Neural cell (in vitro differentiated cells): ENCODE results near the gene RAB3A. TPM values are rescaled to one million over a fixed set of nuclear protein-coding genes. Genes with fewer than 3 reads are reported as not detected.

Source experiments
- H2AFZ ChIP-seq: fragments of 200-600, 300-800 bp; sonication (generic), shearing (Covaris generic); 2 replicates; pipeline ENCODE4 v1.6.0; 2014; ENCODE audit warnings: low read depth, mild to moderate bottlenecking, antibody characterized with exemption, low read length, moderate library complexity
- H3F3A ChIP-seq: fragments of 200-600 bp; shearing (Covaris generic); 2 replicates; pipeline ENCODE4 v1.6.1; 2016; ENCODE audit warnings: mild to moderate bottlenecking, moderate library complexity, mixed read lengths, antibody characterized with exemption, low read length; ENCODE audit not compliant: insufficient read depth, poor library complexity, severe bottlenecking
- H3K27ac ChIP-seq: fragments of 200-600, 300-800 bp; sonication (generic), shearing (Covaris generic); 2 replicates; pipeline ENCODE4 v1.5.1; 2014; ENCODE audit warnings: mild to moderate bottlenecking, low read length, moderate library complexity
- H3K27me3 ChIP-seq: fragments of 300-800, 200-600 bp; sonication (generic), shearing (Covaris generic); 2 replicates; pipeline ENCODE4 v1.6.0; 2014; ENCODE audit warnings: mild to moderate bottlenecking, low read depth, low read length, moderate library complexity; ENCODE audit not compliant: insufficient read depth
- H3K36me3 ChIP-seq: fragments of 300-800, 200-600 bp; sonication (generic), shearing (Covaris generic); 2 replicates; pipeline ENCODE4 v1.5.1; 2014; ENCODE audit warnings: mild to moderate bottlenecking, antibody characterized with exemption, low read length, moderate library complexity; ENCODE audit not compliant: insufficient read depth
- H3K4me2 ChIP-seq: fragments of 300-800, 200-600 bp; sonication (generic), shearing (Covaris generic); 2 replicates; pipeline ENCODE4 v1.6.0; 2014; ENCODE audit warnings: mild to moderate bottlenecking, low read length
- H3K4me3 ChIP-seq: fragments of 300-800, 200-600 bp; sonication (generic), shearing (Covaris generic); 2 replicates; pipeline ENCODE4 v1.5.1; 2014; ENCODE audit warnings: mild to moderate bottlenecking, low read length, moderate library complexity
- H3K79me2 ChIP-seq: fragments of 200-600 bp; shearing (Covaris generic); replicated peaks from 2 replicates; pipeline ENCODE4 v1.6.0; 2014; ENCODE audit warnings: mild to moderate bottlenecking, low read length, moderate library complexity; ENCODE audit not compliant: insufficient read depth
- H3K9ac ChIP-seq: fragments of 300-800, 200-600 bp; sonication (generic), shearing (Covaris generic); 2 replicates; pipeline ENCODE4 v1.6.1; 2016; ENCODE audit warnings: mild to moderate bottlenecking, low read length, mixed read lengths
- H3K9me2 ChIP-seq: fragments of 200-600 bp; shearing (Covaris generic); 2 replicates; pipeline ENCODE4 v1.6.1; 2016; ENCODE audit warnings: mild to moderate bottlenecking, low read length, mixed read lengths; ENCODE audit not compliant: insufficient read depth
- H3K9me3 ChIP-seq: fragments of 200-600, 300-800 bp; sonication (generic), shearing (Covaris generic); 2 replicates; pipeline ENCODE4 v1.6.1; 2016; ENCODE audit warnings: mild to moderate bottlenecking, mixed run types, low read length, moderate library complexity, mixed read lengths
- H4K20me1 ChIP-seq: fragments of 200-600 bp; shearing (Covaris generic); 2 replicates; pipeline ENCODE4 v1.6.1; 2016; ENCODE audit warnings: mild to moderate bottlenecking, mixed run types; ENCODE audit not compliant: insufficient read depth
- CTCF ChIP-seq: fragments of 450-650 bp; IDR thresholded peaks from 2 replicates; pipeline ENCODE4 v1.5.1; 2014; ENCODE audit warnings: antibody characterized with exemption, mild to moderate bottlenecking, moderate library complexity; ENCODE audit not compliant: poor library complexity, severe bottlenecking
- EP300 ChIP-seq: fragments of 450-650 bp; conservative IDR thresholded peaks from 2 replicates; pipeline ENCODE4 v1.6.1; 2014; ENCODE audit warnings: antibody characterized with exemption, mild to moderate bottlenecking, moderate library complexity; ENCODE audit not compliant: poor library complexity, severe bottlenecking
- EZH2 ChIP-seq: fragments of 200-600, 300-800 bp; shearing (Covaris generic), sonication (generic); IDR thresholded peaks from 2 replicates; pipeline ENCODE4 v1.6.1; 2014; ENCODE audit warnings: antibody characterized with exemption, low read length, borderline replicate concordance, mild to moderate bottlenecking; ENCODE audit not compliant: insufficient read depth, poor library complexity, severe bottlenecking
- MXI1 ChIP-seq: fragments of 450-650 bp; conservative IDR thresholded peaks from 2 replicates; pipeline ENCODE4 v1.6.1; 2014; ENCODE audit warnings: antibody characterized with exemption, mild to moderate bottlenecking; ENCODE audit not compliant: poor library complexity, severe bottlenecking
- POLR2AphosphoS5 ChIP-seq: IDR thresholded peaks from 2 replicates; pipeline ENCODE4 v1.6.1; 2012
- RAD21 ChIP-seq: fragments of 450-650 bp; conservative IDR thresholded peaks from 2 replicates; pipeline ENCODE4 v1.6.1; 2014; ENCODE audit warnings: antibody characterized with exemption, mild to moderate bottlenecking, moderate library complexity
- REST ChIP-seq: IDR thresholded peaks from 2 replicates; pipeline ENCODE4 v1.6.1; 2012; ENCODE audit warnings: borderline replicate concordance
- SMC3 ChIP-seq: fragments of 450-650 bp; conservative IDR thresholded peaks from 2 replicates; pipeline ENCODE4 v1.6.1; 2014; ENCODE audit warnings: antibody characterized with exemption, mild to moderate bottlenecking, moderate library complexity; ENCODE audit not compliant: poor library complexity
- TAF1 ChIP-seq: IDR thresholded peaks from 2 replicates; pipeline ENCODE4 v1.6.1; 2012; ENCODE audit warnings: low read depth
- polyA plus RNA-seq: library from polyadenylated mRNA; depleted of rRNA; stranded (reverse); fragments of >200 nt; gene quantifications from 2 replicates; pipeline ENCODE4 v1.2.3, GENCODE V29; 2014

Gene RAB3A
- polyA plus RNA-seq, 1 donor from 2014 or later: 32.3 TPM

- Histone ChIP-seq H3K4me3 (no peak overlapping the region), H3K9me3 (no peaks in the 10 kb centered on the region), H2AFZ (no peak overlapping the region), H3K9me2 (no peaks in the 10 kb centered on the region), H3F3A (no peaks in the 10 kb centered on the region), H4K20me1 (no peaks in the 10 kb centered on the region), H3K27me3 (peaks cover 35% of the 10 kb centered on the region), H3K9ac (no peak overlapping the region), H3K36me3 (no peaks in the 10 kb centered on the region), H3K27ac (no peak overlapping the region), H3K79me2 (no peaks in the 10 kb centered on the region), H3K4me2 (no peak overlapping the region)
- TF ChIP-seq RAD21 (no peak), CTCF (no peak), EZH2 (no peak), EP300 (no peak), REST (no peak), MXI1 (no peak), TAF1 (no peak), POLR2AphosphoS5 (no peak), SMC3 (no peak)
These were observed 27.3 kb upstream of the RAB3A start for GRCh38 chr19:18230941-18231734.

GRCh38 chr19:18229915-18230314 lies 26.1 kb upstream of the RAB3A start:
- Histone ChIP-seq H3F3A (no peaks in the 10 kb centered on the region), H3K4me2 (no peak overlapping the region), H3K9me2 (no peaks in the 10 kb centered on the region), H2AFZ (no peak overlapping the region), H3K27me3 (peaks cover 48% of the 10 kb centered on the region), H4K20me1 (no peaks in the 10 kb centered on the region), H3K4me3 (no peak overlapping the region), H3K9me3 (no peaks in the 10 kb centered on the region), H3K36me3 (no peaks in the 10 kb centered on the region), H3K27ac (no peak overlapping the region), H3K9ac (no peak overlapping the region), H3K79me2 (no peaks in the 10 kb centered on the region)
- TF ChIP-seq SMC3 (no peak), REST (no peak), CTCF (no peak), MXI1 (no peak), RAD21 (no peak), EP300 (no peak), EZH2 (no peak), POLR2AphosphoS5 (no peak), TAF1 (no peak)
